Stimulated activated CD4-positive, alpha-beta T cell treated with anti-CD3 and anti-CD28 coated beads, Interleukin-1b, Interleukin-23, amount 100 ng/mL, for 24 hours (primary cell): Measurements from ENCODE around the gene CYP17A1.
"Not testable (repeated sequence)": the region's sequence is repeated elsewhere in the genome, so short reads cannot be mapped to it uniquely, and the experiment has no call there.

Experiments used
- DNase-seq, 4 experiments: peaks; one replicate each; pipeline ENCODE4 v3.0.0-alpha.2; 2020; ENCODE audit warnings: low read depth in 4 of 4, low spot score in 1 of 4

Gene CYP17A1, protein sequence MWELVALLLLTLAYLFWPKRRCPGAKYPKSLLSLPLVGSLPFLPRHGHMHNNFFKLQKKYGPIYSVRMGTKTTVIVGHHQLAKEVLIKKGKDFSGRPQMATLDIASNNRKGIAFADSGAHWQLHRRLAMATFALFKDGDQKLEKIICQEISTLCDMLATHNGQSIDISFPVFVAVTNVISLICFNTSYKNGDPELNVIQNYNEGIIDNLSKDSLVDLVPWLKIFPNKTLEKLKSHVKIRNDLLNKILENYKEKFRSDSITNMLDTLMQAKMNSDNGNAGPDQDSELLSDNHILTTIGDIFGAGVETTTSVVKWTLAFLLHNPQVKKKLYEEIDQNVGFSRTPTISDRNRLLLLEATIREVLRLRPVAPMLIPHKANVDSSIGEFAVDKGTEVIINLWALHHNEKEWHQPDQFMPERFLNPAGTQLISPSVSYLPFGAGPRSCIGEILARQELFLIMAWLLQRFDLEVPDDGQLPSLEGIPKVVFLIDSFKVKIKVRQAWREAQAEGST

DNA sequence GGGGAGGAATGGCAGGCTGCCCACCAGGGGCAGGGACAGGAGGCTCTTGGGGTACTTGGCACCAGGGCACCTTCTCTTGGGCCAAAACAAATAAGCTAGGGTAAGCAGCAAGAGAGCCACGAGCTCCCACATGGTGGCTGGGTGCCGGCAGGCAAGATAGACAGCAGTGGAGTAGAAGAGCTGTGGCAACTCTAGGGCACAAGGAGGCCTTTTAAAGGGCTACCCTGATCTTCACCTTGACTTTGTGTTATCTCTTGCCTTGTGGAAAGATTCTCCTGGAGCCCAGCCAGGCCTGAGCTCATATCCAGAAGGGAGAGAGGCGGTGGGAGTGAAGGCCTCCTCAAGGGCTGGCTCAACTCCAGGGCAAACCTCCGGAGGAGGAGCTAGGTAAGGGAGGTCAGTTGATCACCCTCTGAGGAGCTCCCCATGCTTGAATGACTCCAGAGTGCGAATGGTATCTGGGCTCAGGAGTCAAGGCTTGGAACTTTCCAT lies at the start of gene CYP17A1:
TSS of gene CYP17A1 (minus strand) at position 184 of the 492 bp plus-strand sequence. CDS start at position 132, 52 bp downstream.
- no peak for DNase-seq

DNA sequence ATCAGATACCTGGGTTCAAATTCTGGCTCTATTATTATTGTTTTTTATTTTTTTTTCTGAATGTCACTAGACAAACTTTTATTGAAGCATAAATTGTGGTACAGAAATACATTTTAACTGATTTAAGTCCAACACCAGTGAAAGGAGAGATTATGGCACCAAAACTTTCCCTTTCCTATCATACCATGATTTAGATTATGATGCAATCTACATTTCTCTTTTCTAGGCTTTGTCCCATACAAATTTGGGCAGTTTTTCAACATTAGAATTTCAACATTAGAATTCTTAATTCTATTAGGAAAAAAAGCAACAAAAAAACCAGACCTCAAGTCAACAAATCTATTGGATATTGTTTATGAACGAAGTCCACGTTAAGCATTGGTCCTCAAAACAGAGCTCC lies 43.0 kb upstream of the CYP17A1 start:
- no peak for DNase-seq

DNA sequence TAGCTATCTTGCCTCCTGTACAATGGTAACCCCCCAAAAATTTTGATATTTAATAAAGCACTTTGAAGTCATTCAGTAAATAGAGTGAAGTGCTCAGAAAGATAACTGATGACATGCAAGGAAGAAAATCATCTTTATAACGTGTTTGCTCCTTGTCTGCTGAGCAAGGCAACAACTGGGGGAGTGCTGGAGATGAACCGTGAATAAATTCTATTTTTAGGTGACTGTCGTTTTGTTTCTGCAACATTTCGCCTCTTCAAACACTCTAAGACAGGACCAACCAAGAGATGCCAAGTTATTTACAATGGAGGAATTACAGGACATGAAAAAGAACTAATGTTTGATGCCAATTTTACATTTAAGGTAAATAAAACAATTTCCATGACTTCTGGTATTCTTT lies 41.4 kb upstream of the CYP17A1 start:
- no peak for DNase-seq

DNA sequence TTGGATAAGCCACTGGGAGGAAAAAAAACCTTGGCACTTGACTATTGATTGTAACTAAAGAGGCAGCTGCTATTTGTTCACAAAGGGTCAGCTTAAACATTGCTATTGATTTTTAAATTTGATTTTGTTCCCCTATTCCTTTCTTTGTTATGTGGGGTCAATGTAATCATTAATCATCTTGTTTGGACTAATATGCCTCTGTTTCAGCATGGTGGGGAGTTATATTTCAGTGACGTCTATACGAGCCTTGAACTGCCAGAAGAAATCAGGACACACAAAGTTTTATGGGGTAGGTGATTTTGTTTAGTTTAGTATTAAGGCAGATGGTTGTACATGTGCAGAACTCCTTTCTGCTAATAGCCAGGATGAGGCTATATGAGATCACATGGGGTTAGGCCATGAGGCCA lies 39.5 kb upstream of the CYP17A1 start:
- no peak for DNase-seq

DNA sequence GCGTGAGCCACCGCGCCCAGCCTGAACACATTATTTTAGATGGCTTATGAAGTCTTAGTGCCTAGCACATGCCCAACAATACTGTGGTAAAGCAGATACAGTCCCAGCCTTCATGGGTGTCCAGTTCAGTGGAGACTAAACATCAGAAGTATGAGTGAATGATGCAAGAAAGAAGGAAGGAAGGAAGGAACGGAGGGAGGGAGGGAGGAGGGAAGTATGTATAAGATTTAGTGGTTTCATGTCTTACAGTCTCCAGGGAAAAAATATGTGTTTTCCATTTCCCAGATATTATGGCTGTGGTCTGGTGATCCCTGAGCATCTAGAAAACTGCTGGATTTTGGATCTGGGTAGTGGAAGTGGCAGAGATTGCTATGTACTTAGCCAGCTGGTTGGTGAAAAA lies 35.0 kb upstream of the CYP17A1 start:
- no peak for DNase-seq

DNA sequence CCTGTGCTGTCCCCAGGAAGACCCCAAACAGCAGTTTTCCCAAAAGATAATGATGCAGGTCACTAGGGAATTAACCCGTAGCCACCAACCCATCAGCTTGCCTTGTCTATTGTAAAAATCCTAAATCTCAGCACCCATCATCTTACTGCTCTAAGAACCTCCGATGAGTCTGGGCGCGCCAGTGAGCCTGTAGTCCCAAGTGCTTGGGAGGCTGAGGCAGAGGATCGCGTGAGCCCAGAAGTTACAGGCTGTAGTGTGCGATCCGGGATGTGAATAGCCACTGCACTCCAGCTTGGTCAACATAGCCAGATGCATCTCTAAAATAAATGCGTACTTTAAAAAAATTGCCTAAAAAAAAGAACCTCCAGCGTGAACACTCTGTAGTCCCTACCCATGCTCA lies 33.0 kb upstream of the CYP17A1 start:
- DNase-seq: no peak

DNA sequence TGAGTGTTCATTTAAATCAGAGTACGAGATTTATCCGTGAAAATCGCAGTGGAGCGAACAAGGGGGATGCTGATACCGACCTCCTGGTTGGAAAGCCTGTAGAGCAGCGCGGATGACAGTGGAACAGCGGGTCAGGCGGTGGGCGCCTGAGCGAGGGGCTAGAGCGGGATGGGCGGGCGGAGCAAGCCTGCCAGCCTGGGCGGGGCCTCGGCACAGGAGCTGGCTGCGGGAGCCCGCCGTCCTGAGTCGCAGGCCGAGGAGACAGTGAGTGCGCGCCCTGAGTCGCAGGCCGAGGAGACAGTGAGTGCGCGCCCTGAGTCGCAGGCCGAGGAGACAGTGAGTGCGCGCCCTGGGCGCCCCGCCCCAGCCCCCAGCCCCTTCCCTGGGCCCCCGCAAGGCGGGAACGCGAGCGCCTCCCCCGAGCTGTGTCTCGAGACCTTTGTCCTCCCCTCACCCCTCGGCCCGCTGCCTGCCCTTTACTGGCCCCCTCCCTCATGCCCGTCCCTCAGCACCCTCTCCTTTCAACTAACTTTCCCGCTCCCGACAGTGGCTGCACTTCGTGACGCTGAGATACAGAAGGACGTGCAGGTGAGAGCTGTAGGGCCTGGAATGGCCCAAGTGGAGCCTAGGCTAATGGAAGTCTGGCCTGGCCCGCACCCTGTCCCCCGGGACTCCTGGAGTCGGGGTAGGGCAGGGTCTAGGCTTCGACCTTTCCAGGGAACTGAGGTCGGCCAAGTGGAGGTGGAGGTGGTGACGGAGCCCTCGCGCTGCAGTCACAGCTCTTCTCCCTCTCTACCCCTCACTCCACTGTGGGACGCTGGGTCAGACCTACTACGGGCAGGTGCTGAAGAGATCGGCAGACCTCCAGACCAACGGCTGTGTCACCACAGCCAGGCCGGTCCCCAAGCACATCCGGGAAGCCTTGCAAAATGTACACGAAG lies 32.3 kb upstream of the CYP17A1 start, which contains the start of gene AS3MT:
TSS of gene AS3MT (plus strand) at position 213 of the 941 bp plus-strand sequence. CDS start at position 336, 123 bp downstream.
- no peak for DNase-seq

DNA sequence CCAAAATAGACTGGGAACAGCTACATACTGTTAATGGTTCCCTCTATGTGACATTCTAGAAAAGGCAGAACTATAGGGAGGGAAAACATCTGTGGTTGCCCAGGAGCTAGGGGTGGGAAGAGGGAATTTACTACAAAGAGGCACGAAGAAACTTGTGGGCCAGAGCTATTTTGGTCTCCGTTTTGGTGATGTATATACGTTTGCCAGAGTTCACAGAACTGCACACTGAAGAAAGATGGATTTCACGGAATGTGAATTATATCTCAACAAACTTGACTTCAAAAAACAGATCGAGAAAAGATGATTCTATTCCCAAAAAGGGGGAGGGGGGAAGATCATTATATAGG lies 31.7 kb upstream of the CYP17A1 start:
- no peak for DNase-seq

DNA sequence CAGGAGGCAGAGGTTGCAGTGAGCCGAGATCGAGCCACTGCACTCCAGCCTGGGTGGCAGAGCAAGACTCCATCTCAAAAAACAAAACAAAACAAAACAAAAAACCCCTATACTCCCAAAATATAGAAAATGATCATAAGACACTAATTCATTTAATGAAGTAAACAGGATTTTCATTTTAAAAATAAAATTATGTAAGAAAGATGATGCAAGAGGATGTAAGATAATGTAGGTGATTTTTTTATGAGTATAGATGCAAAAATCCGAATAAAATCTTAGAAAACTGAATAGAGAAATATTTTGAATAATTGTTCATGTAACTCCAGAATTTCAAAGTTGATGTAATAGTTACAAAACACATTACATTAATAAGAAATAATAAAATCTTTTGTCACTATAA lies 28.4 kb upstream of the CYP17A1 start:
- no peak for DNase-seq

DNA sequence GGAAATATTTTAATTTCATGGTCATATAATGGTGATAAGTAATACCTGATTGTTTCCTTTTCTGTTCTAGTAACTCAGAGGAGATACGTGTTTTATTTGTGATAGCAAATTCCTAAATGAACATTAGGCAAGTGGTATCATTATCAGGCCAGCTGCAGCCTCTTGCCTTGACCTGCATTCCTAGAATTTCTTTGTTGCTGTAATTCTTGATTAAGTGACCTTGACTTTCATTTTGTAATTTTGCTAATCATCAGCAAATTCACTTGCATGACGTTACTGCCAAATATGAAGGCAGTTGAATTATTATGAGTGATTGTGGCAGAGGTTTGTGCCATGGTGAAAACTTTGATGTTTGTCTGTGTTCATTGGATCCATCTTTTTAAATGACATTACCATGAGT lies 26.4 kb upstream of the CYP17A1 start:
- no peak for DNase-seq

DNA sequence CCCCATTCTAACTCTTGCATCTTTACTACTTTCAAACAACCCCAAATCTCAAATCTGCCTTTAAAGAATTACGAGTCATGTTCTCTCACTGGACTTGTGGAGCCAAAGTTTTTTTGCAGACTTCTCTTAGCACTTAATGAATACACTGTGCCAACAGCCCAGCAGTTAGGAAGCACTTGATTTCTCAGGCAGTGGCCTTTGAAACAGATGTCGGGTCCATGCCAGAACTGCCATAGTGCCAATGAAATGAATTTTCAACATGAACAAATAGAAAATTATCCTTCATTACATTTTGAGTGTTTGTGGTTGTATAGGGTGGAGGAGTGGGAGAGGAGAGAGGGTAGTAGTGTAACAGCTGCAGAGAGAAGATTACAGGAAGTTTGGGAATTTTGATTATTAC lies 22.7 kb upstream of the CYP17A1 start:
- no peak for DNase-seq

DNA sequence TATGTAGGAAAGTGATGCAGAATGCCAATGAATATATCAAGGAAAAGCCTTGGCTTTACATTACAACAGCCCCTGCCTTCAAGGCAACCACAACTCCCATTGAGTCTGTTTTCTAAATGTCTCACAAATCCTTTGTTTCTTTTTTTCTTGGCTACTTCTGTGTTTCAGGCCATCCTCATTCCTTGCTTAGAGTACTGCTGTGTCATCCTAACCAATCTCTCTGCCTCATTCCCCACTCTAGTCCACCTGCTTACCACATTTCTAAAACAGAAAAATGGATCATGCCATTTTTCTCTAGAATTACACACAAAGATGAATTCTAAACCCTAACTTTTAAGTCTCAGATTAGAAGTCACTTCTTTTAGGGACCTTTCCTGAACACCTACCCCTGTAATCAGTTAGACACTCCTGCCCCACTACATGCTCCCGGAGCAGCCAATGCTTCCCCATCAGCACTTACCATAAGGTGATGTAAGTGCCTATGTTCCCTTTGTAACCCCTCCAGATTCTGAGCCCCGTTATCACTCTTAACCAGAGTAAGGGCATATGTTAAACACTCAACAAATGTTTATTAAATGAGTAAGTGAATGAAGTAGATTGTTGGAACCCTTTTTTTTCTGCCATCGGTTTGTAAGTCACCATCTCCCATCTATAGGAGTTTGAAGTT lies 19.7 kb upstream of the CYP17A1 start:
- DNase-seq: no peak

DNA sequence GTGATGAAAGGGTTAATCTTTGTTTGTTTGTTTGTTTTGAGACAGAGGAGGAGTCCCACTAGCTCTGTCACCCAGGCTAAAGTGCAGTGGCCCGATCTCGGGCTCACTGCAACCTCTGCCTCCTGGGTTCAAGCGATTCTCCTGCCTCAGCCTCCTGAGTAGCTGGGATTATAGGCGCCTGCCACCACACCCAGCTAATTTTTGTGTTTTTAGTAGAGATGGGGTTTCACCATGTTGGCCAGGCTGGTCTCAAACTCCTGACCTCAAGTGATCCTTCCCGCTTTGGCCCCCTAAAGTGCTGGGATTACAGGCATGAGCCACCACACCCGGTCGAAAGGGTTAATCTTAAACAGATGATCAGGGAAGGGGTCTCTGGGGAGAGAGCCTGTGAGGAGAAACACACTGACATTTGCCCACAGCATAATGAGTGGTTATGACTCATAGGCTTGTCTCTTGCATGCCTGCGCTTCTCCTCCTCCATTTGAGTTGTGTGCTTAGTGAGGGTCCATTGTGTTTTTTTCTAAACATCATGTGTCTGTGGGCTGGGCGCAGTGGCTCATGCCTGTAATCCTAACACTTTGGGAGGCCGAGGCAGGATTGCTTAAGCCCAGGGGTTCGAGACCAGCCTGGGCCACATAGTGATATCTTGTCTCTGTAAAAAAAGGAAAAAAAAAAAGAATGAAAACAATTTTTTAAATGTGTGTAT lies 18.7 kb upstream of the CYP17A1 start:
- DNase-seq: not testable (repeated sequence)

DNA sequence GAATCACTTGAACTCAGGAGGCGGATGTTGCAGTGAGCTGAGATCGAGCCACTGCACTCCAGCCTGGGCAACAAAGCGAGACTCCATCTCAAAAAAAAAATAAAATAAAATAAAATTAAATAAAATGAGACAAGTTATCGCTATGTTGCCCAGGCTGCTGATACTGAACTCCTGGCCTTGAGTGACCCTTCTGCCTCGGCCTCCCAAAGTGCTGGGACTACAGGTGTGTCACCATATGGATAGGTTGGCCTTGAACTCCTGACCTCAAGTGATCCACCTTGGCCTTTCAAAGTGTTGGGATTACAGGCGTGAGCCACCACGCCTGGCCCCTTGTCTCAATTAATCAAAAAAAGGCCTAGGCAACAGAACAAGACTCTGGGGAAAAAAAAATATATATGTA lies 16.0 kb upstream of the CYP17A1 start:
- DNase-seq: not testable (repeated sequence)

DNA sequence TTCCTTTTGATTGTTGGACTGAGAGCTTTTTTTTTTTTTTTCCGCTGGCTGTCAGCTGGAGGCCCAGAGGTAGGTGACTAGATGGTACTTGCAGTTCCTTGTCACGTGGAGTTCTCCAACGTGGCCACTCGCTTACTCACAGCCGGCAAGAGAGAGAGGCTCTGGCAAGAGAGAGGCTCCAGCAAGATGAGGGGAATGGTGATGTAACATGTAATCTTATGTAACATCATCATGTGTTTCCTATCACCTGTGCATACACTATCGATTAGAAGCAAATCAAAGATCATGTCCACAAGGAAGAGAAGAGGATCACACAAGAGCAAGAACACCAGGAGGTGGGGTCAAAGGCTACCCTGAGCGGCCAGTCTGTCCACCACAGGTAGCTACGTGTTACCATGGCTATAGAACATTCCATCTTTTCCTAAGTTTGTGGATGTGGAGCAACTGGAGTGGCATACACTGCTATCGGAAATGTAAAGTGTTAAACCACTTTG lies 12.9 kb upstream of the CYP17A1 start:
- DNase-seq: no peak

DNA sequence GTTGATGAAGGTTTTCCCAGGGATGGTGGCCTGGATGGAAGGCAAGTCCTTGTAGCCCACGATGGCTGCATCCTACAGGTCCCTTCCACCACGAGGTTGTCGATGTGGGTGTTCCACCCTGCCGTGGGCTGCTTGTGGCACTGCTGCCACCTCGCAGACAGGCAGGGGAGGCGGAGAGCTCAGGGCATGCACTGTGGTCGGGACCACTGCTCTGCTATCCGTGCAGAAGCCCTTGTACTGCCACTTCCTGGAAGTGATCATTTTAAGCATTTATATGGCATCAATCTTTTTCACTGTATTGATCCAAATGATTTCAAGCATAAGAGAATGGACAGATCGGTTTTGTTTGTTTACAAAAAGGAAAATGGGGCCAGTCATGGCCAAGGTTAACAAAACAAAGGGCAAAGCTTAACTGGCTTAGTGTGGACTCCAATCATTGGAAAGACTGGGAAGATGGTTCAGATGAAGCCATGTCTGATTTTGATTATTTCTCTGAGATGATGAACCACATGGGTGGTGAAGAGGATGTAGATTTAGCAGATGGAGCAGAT lies 8.2 kb upstream of the CYP17A1 start:
- DNase-seq: no peak

DNA sequence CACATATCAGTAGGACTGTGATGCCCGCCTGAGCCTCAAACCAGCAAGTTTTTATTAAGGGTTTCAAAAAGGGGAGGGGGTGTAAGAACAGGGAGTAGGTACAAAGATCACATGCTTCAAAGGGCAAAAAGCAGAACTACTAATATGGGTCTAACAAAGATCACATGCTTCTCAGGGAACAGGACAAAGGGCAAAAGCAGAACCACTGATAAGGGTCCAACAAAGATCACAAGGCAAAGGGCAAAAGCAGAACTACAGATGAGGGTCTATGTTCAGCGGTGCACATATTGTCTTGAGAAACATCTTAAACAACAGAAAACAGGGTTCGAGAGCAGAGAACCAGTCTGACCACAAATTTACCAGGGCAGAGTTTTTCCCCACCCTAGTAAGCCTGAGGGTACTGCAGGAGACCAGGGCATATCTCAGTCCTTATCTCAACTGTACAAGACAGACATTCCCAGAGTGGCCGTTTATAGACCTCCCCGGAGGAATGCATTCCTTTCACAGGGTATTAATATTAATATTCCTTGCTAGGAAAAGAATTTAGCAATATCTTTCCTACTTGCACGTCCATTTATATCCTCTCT lies 7.1 kb upstream of the CYP17A1 start:
- DNase-seq: not testable (repeated sequence)

DNA sequence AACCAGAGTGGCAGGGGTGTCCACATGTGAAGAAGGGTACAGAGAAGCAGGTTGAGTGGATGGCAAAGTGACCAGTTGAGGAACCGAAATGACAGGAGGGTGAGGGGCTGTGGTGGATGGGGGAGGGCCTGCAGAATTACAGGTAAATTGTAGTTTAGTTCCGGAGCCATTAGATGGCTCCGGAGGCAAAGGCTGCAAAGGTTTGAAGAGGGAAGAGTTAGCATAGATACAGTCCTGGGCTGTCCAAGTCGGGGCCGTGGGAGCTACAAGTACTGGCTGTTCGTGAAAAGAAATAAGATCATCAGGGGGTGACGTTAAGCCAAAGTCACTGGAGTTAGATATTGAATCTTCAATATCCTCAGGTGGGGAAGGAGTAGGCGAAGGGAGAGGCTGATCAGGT lies 5.9 kb upstream of the CYP17A1 start:
- not testable (repeated sequence) for DNase-seq

DNA sequence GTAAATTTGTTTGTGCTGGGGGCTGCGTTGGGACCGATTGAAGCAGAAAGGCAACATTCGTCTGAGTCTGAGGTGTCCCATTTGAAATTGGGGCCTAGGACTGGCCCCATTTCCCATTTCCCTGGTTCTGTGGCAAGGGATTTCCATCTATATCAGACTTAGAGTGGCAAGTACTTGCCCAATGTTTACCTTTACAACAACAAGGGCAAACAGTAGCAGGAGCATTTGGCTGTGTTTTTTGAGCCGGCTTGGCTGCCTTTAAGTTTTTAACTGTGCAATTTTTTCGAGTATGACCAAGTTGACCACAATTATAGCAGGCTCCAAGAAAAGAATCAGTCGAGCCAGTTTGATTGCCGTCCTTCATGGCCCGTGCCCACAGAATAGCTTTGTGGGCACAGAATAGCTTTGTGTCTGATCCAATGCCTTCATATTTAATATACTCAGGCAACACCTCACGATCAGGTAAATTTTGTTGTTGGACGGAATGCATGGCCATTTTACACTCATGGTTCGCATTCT lies 4.7 kb upstream of the CYP17A1 start:
- DNase-seq: no peak
